HG02763 (cell line): Measurements from ENCODE around the gene THSD7A.
"Not testable (repeated sequence)": the region's sequence is repeated elsewhere in the genome, so short reads cannot be mapped to it uniquely, and the experiment has no call there.

Experiments used
- ATAC-seq: cut with Tn5 transposase; IDR thresholded peaks from one replicate; pipeline ENCODE4 v1.9.1; 2021; ENCODE audit warnings: mild to moderate bottlenecking, moderate library complexity; ENCODE audit not compliant: unreplicated experiment

The THSD7A gene

GRCh38 chr7:11472646-11473045, 359.4 kb downstream of the THSD7A start:
- ATAC-seq, result no peak

GRCh38 chr7:11471255-11471654, 360.7 kb downstream of the THSD7A start:
- no peak for ATAC-seq

GRCh38 chr7:11469028-11469745, 362.8 kb downstream of the THSD7A start:
- ATAC-seq, result no peak

GRCh38 chr7:11466517-11467105, 365.4 kb downstream of the THSD7A start:
- ATAC-seq, result no peak

- ATAC-seq, result no peak
Observed at GRCh38 chr7:11464624-11465023, 367.4 kb downstream of the THSD7A start.

- ATAC-seq, result no peak
Observed at GRCh38 chr7:11461946-11462345, 370.1 kb downstream of the THSD7A start.

GRCh38 chr7:11458736-11459483, 373.1 kb downstream of the THSD7A start:
- no peak for ATAC-seq

- no peak for ATAC-seq
Observed at GRCh38 chr7:11457419-11457818, 374.6 kb downstream of the THSD7A start.

- no peak for ATAC-seq
Observed at GRCh38 chr7:11456574-11456973, 375.4 kb downstream of the THSD7A start.

GRCh38 chr7:11452476-11452875, 379.5 kb downstream of the THSD7A start:
- no peak for ATAC-seq

- no peak for ATAC-seq
Observed at GRCh38 chr7:11450281-11450680, 381.7 kb downstream of the THSD7A start.

- no peak for ATAC-seq
Observed at GRCh38 chr7:11449316-11449715, 382.7 kb downstream of the THSD7A start.

GRCh38 chr7:11448323-11448722, 383.7 kb downstream of the THSD7A start:
- no peak for ATAC-seq

- no peak for ATAC-seq
Observed at GRCh38 chr7:11447106-11447505, 384.9 kb downstream of the THSD7A start.

- not testable (repeated sequence) for ATAC-seq
Observed at GRCh38 chr7:11443934-11444333, 388.1 kb downstream of the THSD7A start.

- ATAC-seq, result no peak
Observed at GRCh38 chr7:11437994-11438393, 394.0 kb downstream of the THSD7A start.

- ATAC-seq, result no peak
Observed at GRCh38 chr7:11436773-11437524, 395.0 kb downstream of the THSD7A start.

- ATAC-seq, result no peak
Observed at GRCh38 chr7:11436316-11436715, 395.7 kb downstream of the THSD7A start.

- ATAC-seq, result no peak
Observed at GRCh38 chr7:11434366-11434765, 397.6 kb downstream of the THSD7A start.

GRCh38 chr7:11430841-11431240, 401.2 kb downstream of the THSD7A start:
- ATAC-seq, result no peak

GRCh38 chr7:11430112-11430511, 401.9 kb downstream of the THSD7A start:
- ATAC-seq, result no peak
